AG10803 (cell line): ENCODE results near the gene SLPI.

ENCODE experiments used
- DNase-seq: peaks from one replicate; pipeline ENCODE4 v3.0.0; 2010; ENCODE audit warnings: low read depth
- H3K4me3 ChIP-seq: 2 replicates; pipeline ENCODE4 v1.5.1; 2011; ENCODE audit warnings: mild to moderate bottlenecking, low read length, control low read depth
- TF ChIP-seq, protein P1 (sequence below): conservative IDR thresholded peaks from 2 replicates; pipeline ENCODE4 v1.5.1; 2011; ENCODE audit warnings: mild to moderate bottlenecking, low read length, control low read depth, inconsistent platforms

SLPI gene

DNA sequence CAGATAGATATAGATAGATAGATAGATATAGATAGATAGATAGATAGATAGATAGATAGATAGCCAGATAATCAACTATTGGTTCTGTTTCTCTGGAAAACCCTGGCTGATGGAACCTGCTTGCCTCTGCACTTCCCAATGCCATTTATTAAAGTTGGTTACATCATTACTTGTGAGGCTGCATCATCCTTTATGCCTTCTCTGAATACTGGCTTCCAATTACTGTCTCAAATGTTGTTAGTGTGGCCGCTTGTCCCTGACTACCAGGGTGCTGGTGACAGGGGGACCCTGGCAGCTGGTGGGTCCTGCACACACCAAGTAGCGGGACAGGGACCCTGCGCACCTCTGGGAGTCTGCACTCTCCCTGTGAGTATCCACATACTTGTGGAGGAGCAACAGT, 3.9 kb upstream of the SLPI start:
- no peak for DNase-seq
- TF ChIP-seq, protein P1, sequence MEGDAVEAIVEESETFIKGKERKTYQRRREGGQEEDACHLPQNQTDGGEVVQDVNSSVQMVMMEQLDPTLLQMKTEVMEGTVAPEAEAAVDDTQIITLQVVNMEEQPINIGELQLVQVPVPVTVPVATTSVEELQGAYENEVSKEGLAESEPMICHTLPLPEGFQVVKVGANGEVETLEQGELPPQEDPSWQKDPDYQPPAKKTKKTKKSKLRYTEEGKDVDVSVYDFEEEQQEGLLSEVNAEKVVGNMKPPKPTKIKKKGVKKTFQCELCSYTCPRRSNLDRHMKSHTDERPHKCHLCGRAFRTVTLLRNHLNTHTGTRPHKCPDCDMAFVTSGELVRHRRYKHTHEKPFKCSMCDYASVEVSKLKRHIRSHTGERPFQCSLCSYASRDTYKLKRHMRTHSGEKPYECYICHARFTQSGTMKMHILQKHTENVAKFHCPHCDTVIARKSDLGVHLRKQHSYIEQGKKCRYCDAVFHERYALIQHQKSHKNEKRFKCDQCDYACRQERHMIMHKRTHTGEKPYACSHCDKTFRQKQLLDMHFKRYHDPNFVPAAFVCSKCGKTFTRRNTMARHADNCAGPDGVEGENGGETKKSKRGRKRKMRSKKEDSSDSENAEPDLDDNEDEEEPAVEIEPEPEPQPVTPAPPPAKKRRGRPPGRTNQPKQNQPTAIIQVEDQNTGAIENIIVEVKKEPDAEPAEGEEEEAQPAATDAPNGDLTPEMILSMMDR: no peak
- no peak overlapping the region for H3K4me3 ChIP-seq

GRCh38 chr20:45257711-45258110, 3.3 kb upstream of the SLPI start:
- TF ChIP-seq, protein P1: no peak
- no peak overlapping the region for H3K4me3 ChIP-seq
- DNase-seq: no peak

DNA sequence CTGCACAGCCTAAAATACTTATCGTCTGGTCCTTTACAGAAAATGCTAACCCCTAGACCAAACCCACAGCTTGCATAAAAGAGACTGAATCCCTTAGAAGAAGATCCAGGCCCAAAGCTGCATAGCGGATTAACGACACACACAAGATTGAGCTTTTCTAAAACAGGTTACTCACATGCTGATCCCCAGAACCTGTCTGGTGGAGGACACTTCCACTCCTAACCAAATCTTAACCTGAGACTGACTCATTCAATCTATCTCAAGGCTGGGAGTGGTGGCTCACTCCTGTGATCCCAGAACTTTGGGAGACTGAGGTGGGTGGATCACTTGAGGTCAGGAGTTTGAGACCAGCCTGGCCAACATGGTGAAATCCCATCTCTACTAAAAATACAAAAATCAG, 2.8 kb upstream of the SLPI start:
- H3K4me3 ChIP-seq: no peak overlapping the region
- no peak for DNase-seq
- TF ChIP-seq, protein P1: no peak

DNA sequence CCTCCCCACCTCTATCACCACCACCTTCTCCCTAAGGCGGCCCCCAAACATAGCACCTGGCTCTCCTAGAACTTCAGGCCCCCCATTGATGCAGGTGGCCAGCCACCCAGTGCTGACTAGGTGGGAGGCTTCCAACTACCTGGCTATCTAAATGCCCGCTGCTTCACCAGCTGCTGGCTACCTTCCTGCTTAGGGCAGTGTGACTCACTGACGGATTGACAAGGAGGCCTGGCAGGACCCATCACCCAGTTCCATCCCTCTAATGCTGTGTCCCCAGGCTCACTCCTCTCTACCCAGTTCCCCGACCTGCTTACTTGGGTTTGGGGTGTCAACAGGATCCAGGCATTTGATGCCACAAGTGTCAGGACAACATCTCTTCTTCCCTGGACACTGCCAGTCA, 1.1 kb downstream of the SLPI start:
- no peak for DNase-seq
- no peak overlapping the region for H3K4me3 ChIP-seq
- TF ChIP-seq, protein P1: no peak

GRCh38 chr20:45251884-45252560, 2.3 kb downstream of the SLPI start:
- H3K4me3 ChIP-seq: no peak overlapping the region
- no peak for DNase-seq
- TF ChIP-seq, protein P1: no peak

DNA sequence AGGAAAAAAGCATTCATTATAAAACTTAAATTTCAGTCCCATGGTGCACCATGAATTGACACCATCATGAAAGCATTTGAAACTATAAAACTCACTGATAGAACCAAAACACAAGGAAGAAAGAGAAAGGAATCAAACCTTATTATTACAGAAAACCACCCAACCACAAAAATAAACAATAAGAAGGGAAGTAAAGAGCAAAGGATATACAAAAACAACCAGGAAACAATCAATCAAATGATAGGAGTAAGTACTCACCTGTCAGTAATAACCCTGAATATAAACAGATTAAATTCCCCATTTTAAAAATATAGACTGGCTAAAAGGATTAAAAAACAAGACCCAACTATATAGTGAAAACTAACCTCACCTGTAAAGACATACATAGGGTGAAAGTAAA, 5.8 kb downstream of the SLPI start:
- H3K4me3 ChIP-seq: no peak overlapping the region
- TF ChIP-seq, protein P1: no peak
- no peak for DNase-seq

DNA sequence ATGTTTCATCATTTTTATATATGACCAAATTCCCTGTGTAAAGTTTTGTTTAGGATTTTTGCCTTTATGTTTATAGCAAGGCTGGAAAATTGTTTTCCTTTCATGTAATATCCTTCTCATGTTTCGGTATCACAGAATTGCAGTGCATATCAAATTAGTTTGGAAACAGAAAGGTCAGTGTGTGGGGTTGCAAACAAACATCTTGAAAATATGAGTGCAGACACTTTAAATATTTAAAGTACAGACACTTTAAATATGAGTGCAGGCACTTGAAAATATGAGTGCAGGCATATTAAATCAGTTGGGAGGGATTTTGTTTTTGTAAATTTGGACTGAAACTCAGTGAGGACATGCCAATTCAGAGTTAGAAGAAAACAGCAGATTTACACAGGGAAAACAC, 6.5 kb downstream of the SLPI start:
- DNase-seq: no peak
- TF ChIP-seq, protein P1: no peak
- no peak overlapping the region for H3K4me3 ChIP-seq
